Measurements from ENCODE around the gene TDRD9.

The TDRD9 gene

GRCh38 chr14:104049576-104050240 is 121.5 kb downstream of the TDRD9 start:
- no peak overlapping the region for H3K4me3 ChIP-seq (ENCODE audit: low read depth, low read length)
- in situ Hi-C loops (cut with HindIII; ENCODE audit: low sequenced_read_pairs): no loop called here
- no peak for TF ChIP-seq CTCF (IDR thresholded peaks at IDR 0.05; ENCODE audit: low read depth, low read length)
- DNase-seq (ENCODE audit: low read depth, low spot score): no peak

- DNase-seq (ENCODE audit: low read depth, low spot score): no peak
- TF ChIP-seq CTCF (IDR thresholded peaks at IDR 0.05; ENCODE audit: low read depth, low read length): no peak
- no peak overlapping the region for H3K4me3 ChIP-seq (ENCODE audit: low read depth, low read length)
- in situ Hi-C loops (cut with HindIII; ENCODE audit: low sequenced_read_pairs): no loop called here
These were observed 123.0 kb downstream of the TDRD9 start for GRCh38 chr14:104051092-104051813.

- in situ Hi-C loops (cut with HindIII; ENCODE audit: low sequenced_read_pairs): no loop called here
- DNase-seq (ENCODE audit: low read depth, low spot score): no peak
- no peak overlapping the region for H3K4me3 ChIP-seq (ENCODE audit: low read depth, low read length)
- no peak for TF ChIP-seq CTCF (IDR thresholded peaks at IDR 0.05; ENCODE audit: low read depth, low read length)
These were observed 126.1 kb downstream of the TDRD9 start for GRCh38 chr14:104054222-104054905.

- in situ Hi-C loops (cut with HindIII; ENCODE audit: low sequenced_read_pairs): no loop called here
- TF ChIP-seq CTCF (IDR thresholded peaks at IDR 0.05; ENCODE audit: low read depth, low read length): no peak
- DNase-seq (ENCODE audit: low read depth, low spot score): no peak
- no peak overlapping the region for H3K4me3 ChIP-seq (ENCODE audit: low read depth, low read length)
These were observed 134.0 kb downstream of the TDRD9 start for GRCh38 chr14:104062281-104062680.

GRCh38 chr14:104064003-104064402 is 135.7 kb downstream of the TDRD9 start:
- in situ Hi-C loops (cut with HindIII; ENCODE audit: low sequenced_read_pairs): no loop called here
- no peak for DNase-seq (ENCODE audit: low read depth, low spot score)
- TF ChIP-seq CTCF (IDR thresholded peaks at IDR 0.05; ENCODE audit: low read depth, low read length): no peak
- H3K4me3 ChIP-seq (ENCODE audit: low read depth, low read length): no peak overlapping the region

- in situ Hi-C loops (cut with HindIII; ENCODE audit: low sequenced_read_pairs): no loop called here
- no peak for TF ChIP-seq CTCF (IDR thresholded peaks at IDR 0.05; ENCODE audit: low read depth, low read length)
- no peak overlapping the region for H3K4me3 ChIP-seq (ENCODE audit: low read depth, low read length)
- no peak for DNase-seq (ENCODE audit: low read depth, low spot score)
These were observed 138.0 kb downstream of the TDRD9 start for GRCh38 chr14:104066279-104066678.
